ENCODE measurements around the gene MAB21L4.

MAB21L4 gene

DNA sequence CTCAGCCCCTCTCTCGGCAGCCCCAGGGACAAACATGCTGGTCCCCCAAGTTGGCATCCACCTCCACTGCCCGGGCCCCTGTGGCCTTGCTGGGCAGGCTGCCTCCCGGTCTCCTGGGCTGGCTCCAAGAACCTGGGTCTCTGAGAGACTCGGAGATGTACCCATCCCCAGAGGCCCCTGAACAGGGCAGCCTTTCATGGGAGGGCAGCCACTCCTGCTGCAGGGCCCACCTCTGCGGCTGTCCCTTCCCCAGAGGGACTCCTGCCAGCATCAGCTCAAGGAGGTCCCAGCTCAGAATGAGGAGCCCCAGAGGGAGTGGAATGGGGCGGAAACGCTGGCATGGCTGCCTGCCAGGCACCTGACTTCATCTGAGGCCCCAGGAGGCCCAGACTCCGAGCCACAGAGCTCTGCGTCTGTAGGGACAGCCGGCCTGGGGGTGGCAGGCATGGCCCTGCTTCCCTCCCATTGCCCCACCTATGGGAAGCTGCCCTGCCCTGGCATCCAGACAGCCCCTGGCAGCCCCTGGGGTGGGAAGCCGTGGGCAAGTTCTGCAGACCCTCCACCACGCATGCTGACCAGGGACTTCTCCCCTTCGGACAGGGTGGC is 9.3 kb upstream of the MAB21L4 start:
- no peak overlapping the region for H3K4me3 ChIP-seq (ENCODE audit: low read depth, low read length)
- DNase-seq (ENCODE audit: low read depth): no peak
- TF ChIP-seq MYC (IDR thresholded peaks at IDR 0.05; ENCODE audit: low read depth, low read length) (no peak), POLR2A (IDR thresholded peaks at IDR 0.05; ENCODE audit: extremely low read depth, insufficient read length) (no peak)
- TF ChIP-seq, protein P1, sequence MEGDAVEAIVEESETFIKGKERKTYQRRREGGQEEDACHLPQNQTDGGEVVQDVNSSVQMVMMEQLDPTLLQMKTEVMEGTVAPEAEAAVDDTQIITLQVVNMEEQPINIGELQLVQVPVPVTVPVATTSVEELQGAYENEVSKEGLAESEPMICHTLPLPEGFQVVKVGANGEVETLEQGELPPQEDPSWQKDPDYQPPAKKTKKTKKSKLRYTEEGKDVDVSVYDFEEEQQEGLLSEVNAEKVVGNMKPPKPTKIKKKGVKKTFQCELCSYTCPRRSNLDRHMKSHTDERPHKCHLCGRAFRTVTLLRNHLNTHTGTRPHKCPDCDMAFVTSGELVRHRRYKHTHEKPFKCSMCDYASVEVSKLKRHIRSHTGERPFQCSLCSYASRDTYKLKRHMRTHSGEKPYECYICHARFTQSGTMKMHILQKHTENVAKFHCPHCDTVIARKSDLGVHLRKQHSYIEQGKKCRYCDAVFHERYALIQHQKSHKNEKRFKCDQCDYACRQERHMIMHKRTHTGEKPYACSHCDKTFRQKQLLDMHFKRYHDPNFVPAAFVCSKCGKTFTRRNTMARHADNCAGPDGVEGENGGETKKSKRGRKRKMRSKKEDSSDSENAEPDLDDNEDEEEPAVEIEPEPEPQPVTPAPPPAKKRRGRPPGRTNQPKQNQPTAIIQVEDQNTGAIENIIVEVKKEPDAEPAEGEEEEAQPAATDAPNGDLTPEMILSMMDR (IDR thresholded peaks at IDR 0.05; ENCODE audit: low read depth, low read length): no peak
- TF ChIP-seq, protein P2, sequence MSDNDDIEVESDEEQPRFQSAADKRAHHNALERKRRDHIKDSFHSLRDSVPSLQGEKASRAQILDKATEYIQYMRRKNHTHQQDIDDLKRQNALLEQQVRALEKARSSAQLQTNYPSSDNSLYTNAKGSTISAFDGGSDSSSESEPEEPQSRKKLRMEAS (IDR thresholded peaks at IDR 0.05; ENCODE audit: low read depth, low read length): no peak

DNA sequence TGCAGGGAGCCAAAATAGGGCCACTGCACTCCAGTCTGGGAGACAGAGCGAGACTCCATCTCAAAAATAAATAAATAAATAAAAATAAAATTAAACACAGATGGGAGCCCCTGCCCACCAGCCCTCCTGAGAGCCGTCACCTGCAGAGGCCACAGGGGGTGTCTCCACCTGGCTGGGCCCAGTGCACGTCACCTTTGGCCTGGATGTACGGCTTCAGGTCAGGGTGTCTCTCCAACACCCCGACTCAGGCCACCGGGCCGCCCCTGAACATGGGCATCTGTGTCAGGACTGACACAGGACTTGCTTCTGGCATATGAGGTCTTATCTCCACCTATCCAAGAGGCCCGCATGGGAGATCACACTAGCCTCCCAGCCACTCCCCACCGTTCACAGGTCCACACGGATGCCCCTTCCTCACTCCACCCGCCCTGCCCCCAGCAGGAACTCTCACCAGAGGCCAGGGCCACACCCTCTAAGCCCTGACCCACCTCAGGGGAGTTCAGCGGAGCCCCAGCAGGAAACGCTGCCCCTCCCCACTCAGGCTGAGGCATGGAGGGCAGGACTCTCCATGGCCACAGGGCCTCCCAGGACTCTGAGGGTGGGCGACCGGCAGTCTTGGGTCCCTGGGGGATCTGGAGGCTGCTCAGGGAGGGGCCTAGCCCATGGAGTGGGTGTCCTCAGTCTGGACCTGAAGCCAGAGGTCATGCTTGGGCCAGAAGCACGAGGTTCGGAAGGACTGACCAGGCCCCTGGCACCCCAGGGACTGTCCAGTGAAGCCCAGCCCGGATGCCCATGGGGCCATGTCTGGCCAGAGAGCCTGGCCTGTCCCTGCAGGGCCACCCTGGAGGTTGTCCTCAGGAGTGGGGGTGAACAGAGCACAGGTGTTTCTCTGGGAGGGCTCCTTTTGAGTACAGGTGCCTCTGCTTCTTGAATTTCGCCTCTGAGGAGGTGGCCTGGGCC is 8.5 kb upstream of the MAB21L4 start:
- DNase-seq (ENCODE audit: low read depth): no peak
- TF ChIP-seq, protein P1 (IDR thresholded peaks at IDR 0.05; ENCODE audit: low read depth, low read length): no peak
- TF ChIP-seq, protein P2 (IDR thresholded peaks at IDR 0.05; ENCODE audit: low read depth, low read length): no peak
- TF ChIP-seq POLR2A (IDR thresholded peaks at IDR 0.05; ENCODE audit: extremely low read depth, insufficient read length) (no peak), MYC (IDR thresholded peaks at IDR 0.05; ENCODE audit: low read depth, low read length) (no peak)
- H3K4me3 ChIP-seq (ENCODE audit: low read depth, low read length): no peak overlapping the region

DNA sequence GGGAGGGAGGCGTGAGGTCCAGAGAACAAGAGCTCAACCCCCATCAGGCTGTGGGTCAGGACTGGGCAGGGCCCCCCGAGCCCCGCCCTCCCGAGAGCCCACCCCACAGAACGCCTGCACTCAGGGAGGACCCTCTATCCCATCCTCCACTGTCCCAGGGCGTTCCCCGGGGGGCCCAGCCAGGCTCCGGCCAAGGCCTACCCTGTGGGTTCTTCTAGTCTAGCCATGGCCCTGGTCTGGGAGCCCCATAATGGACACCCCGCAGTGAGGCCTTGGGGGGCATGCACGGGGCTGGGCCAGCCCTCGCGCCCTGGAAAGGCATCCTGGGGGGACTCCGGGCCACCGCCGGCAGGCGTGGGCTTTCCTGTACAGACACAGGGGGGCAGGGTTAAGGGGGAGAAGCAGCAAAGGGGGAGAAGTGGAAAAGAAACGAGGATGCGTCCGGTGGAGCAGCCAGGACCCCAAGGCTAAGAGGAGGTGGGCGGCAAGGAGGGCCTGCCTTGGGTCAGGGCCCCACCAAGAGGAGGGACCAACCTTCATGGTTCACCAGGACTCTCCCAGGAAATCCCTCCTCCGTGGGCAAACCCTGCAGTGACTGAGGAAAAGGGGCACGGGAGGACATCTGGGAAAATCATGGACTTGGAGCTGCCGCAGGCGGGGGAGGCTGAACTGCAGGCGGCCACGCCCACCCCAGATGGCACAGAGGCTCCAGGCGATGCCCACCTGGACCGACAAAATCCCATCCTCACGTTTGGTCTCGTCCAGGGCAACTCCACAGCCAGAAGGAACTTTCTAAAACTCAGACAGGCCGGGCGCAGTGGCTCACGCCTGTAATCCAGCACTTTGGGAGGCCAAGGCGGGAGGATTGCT is 7.5 kb upstream of the MAB21L4 start:
- no peak overlapping the region for H3K4me3 ChIP-seq (ENCODE audit: low read depth, low read length)
- no peak for TF ChIP-seq MYC (IDR thresholded peaks at IDR 0.05; ENCODE audit: low read depth, low read length)
- TF ChIP-seq, protein P2 (IDR thresholded peaks at IDR 0.05; ENCODE audit: low read depth, low read length): no peak
- no peak for TF ChIP-seq POLR2A (IDR thresholded peaks at IDR 0.05; ENCODE audit: extremely low read depth, insufficient read length)
- TF ChIP-seq, protein P1 (IDR thresholded peaks at IDR 0.05; ENCODE audit: low read depth, low read length): no peak
- no peak for DNase-seq (ENCODE audit: low read depth)

DNA sequence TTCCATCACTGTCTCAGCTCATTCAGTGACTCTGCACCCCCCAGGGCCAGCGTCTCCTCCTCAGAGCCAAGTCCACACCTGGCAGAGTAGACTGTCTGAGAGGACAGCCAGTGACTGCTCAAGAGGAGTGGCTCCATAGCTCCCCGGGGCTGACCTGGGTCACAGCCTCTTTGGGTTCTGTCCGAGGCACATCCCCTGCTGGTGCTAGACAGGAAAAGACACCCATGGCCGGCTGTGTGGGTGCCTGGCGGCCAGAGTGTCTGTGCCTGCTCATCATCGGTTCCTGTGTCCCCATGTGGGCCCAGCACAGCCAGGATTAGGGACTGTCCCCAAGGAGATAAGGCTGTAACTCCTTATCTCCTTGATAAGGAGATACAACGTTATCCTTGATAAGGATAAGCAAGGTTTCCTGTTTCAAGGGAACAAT is 6.7 kb upstream of the MAB21L4 start:
- no peak for DNase-seq (ENCODE audit: low read depth)
- H3K4me3 ChIP-seq (ENCODE audit: low read depth, low read length): no peak overlapping the region
- TF ChIP-seq POLR2A (IDR thresholded peaks at IDR 0.05; ENCODE audit: extremely low read depth, insufficient read length): no peak
- no peak for TF ChIP-seq MYC (IDR thresholded peaks at IDR 0.05; ENCODE audit: low read depth, low read length)
- TF ChIP-seq, protein P2 (IDR thresholded peaks at IDR 0.05; ENCODE audit: low read depth, low read length): no peak
- TF ChIP-seq, protein P1 (IDR thresholded peaks at IDR 0.05; ENCODE audit: low read depth, low read length): no peak

DNA sequence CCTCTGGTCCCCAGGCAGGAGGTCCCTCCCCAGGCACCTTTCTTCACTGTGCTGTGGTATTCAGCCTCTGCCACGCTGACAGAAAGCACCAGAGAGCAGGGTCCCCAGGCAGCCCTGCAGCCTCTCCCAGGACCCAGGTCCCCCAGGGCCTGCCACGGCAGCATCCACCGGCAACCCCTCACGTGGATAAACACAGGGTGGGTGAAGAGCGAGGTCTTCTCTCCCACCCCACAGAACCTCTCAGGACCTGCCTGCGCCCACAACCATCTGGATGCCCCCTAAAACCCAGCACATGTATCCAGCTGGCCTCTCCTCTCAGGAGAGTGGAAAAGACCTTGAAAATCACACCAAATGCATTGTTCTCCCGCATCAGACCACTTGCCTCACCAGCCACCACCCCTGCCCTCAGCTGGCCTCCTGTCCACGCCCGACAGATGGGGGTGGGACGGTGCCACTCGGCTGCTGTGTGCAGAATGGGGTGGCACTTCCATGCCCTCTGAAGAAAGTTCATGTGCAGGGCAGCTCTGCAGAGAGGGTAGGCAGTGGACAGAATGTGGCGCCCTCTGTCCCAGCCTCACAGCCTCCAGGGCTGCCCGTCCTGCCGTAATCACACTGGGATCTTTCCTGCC is 6.1 kb upstream of the MAB21L4 start:
- no peak for DNase-seq (ENCODE audit: low read depth)
- no peak for TF ChIP-seq MYC (IDR thresholded peaks at IDR 0.05; ENCODE audit: low read depth, low read length)
- TF ChIP-seq, protein P1 (IDR thresholded peaks at IDR 0.05; ENCODE audit: low read depth, low read length): no peak
- TF ChIP-seq, protein P2 (IDR thresholded peaks at IDR 0.05; ENCODE audit: low read depth, low read length): no peak
- no peak for TF ChIP-seq POLR2A (IDR thresholded peaks at IDR 0.05; ENCODE audit: extremely low read depth, insufficient read length)
- no peak overlapping the region for H3K4me3 ChIP-seq (ENCODE audit: low read depth, low read length)
